Measurements from ENCODE around the gene MZT1. TPM values are rescaled to one million over a fixed set of nuclear protein-coding genes. Genes with fewer than 3 reads are reported as not detected.

MZT1 gene
- total and polyA plus RNA-seq, 2 experiments from 2014 or later: 35.0 to 52.3 TPM

DNA sequence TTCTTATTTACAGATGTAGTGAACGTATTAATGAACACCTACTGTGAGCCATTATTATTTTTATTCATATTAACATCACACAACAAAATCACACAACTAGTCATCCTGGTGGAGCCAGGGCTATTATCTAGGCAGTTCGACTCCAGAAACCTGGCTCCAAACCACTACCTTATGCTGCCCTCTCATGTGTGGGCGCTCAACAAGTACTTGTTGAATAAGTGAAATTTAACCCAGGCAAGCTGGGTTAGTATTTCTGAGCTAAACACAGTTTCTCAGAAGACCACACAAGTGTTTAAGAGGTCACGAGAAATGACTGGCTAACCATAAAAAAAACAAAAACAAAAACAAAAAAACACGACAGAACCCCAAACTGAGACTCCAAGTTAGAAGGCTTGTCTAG, 33.6 kb downstream of the MZT1 start:
- Histone ChIP-seq H2AFZ (no peak overlapping the region), H3F3A (replicated peaks; ENCODE audit: low read depth) (no peaks in the 10 kb centered on the region), H3K27ac (ENCODE audit: low read depth) (no peak overlapping the region), H3K36me3 (ENCODE audit: insufficient read depth) (0 out of 2 replicates have a peak, but pooled peaks cover 7% of the 10 kb centered on the region), H3K27me3 (ENCODE audit: insufficient read depth) (no peaks in the 10 kb centered on the region), H4K20me1 (replicated peaks; ENCODE audit: insufficient read depth) (no peaks in the 10 kb centered on the region), H3K9me2 (ENCODE audit: insufficient read depth) (0 out of 2 replicates have a peak, but pooled peaks cover 4% of the 10 kb centered on the region), H3K4me1 (ENCODE audit: insufficient read depth) (no peaks in the 10 kb centered on the region), H3K4me2 (no peak overlapping the region), H3K4me3 (no peak overlapping the region), H3K79me2 (replicated peaks; ENCODE audit: insufficient read depth) (no peaks in the 10 kb centered on the region)
- Mint-ChIP-seq H3K4me3 (no peak overlapping the region), H3K9me3 (peaks cover 39% of the 10 kb centered on the region), H3K27me3 (ENCODE audit: insufficient read depth, low read depth, poor library complexity) (peaks cover 4% of the 10 kb centered on the region), H3K27ac (no peak overlapping the region), H3K4me1 (no peaks in the 10 kb centered on the region), H3K36me3 (ENCODE audit: low read depth) (peaks cover 25% of the 10 kb centered on the region)
- TF ChIP-seq, protein P1, sequence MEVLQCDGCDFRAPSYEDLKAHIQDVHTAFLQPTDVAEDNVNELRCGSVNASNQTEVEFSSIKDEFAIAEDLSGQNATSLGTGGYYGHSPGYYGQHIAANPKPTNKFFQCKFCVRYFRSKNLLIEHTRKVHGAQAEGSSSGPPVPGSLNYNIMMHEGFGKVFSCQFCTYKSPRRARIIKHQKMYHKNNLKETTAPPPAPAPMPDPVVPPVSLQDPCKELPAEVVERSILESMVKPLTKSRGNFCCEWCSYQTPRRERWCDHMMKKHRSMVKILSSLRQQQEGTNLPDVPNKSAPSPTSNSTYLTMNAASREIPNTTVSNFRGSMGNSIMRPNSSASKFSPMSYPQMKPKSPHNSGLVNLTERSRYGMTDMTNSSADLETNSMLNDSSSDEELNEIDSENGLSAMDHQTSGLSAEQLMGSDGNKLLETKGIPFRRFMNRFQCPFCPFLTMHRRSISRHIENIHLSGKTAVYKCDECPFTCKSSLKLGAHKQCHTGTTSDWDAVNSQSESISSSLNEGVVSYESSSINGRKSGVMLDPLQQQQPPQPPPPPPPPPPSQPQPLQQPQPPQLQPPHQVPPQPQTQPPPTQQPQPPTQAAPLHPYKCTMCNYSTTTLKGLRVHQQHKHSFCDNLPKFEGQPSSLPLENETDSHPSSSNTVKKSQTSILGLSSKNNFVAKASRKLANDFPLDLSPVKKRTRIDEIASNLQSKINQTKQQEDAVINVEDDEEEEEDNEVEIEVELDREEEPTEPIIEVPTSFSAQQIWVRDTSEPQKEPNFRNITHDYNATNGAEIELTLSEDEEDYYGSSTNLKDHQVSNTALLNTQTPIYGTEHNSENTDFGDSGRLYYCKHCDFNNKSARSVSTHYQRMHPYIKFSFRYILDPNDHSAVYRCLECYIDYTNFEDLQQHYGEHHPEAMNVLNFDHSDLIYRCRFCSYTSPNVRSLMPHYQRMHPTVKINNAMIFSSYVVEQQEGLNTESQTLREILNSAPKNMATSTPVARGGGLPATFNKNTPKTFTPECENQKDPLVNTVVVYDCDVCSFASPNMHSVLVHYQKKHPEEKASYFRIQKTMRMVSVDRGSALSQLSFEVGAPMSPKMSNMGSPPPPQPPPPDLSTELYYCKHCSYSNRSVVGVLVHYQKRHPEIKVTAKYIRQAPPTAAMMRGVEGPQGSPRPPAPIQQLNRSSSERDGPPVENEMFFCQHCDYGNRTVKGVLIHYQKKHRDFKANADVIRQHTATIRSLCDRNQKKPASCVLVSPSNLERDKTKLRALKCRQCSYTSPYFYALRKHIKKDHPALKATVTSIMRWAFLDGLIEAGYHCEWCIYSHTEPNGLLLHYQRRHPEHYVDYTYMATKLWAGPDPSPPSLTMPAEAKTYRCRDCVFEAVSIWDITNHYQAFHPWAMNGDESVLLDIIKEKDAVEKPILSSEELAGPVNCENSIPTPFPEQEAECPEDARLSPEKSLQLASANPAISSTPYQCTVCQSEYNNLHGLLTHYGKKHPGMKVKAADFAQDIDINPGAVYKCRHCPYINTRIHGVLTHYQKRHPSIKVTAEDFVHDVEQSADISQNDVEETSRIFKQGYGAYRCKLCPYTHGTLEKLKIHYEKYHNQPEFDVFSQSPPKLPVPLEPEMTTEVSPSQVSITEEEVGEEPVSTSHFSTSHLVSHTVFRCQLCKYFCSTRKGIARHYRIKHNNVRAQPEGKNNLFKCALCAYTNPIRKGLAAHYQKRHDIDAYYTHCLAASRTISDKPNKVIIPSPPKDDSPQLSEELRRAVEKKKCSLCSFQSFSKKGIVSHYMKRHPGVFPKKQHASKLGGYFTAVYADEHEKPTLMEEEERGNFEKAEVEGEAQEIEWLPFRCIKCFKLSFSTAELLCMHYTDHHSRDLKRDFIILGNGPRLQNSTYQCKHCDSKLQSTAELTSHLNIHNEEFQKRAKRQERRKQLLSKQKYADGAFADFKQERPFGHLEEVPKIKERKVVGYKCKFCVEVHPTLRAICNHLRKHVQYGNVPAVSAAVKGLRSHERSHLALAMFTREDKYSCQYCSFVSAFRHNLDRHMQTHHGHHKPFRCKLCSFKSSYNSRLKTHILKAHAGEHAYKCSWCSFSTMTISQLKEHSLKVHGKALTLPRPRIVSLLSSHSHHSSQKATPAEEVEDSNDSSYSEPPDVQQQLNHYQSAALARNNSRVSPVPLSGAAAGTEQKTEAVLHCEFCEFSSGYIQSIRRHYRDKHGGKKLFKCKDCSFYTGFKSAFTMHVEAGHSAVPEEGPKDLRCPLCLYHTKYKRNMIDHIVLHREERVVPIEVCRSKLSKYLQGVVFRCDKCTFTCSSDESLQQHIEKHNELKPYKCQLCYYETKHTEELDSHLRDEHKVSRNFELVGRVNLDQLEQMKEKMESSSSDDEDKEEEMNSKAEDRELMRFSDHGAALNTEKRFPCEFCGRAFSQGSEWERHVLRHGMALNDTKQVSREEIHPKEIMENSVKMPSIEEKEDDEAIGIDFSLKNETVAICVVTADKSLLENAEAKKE (CRISPR knock-in tag; IDR thresholded peaks at IDR 0.05): no peak
- no peak for TF ChIP-seq ZNF331 (CRISPR knock-in tag; IDR thresholded peaks at IDR 0.05; ENCODE audit: low read depth)
- no peak for DNase-seq (ENCODE audit: low spot score)
- no peak for ATAC-seq

DNA sequence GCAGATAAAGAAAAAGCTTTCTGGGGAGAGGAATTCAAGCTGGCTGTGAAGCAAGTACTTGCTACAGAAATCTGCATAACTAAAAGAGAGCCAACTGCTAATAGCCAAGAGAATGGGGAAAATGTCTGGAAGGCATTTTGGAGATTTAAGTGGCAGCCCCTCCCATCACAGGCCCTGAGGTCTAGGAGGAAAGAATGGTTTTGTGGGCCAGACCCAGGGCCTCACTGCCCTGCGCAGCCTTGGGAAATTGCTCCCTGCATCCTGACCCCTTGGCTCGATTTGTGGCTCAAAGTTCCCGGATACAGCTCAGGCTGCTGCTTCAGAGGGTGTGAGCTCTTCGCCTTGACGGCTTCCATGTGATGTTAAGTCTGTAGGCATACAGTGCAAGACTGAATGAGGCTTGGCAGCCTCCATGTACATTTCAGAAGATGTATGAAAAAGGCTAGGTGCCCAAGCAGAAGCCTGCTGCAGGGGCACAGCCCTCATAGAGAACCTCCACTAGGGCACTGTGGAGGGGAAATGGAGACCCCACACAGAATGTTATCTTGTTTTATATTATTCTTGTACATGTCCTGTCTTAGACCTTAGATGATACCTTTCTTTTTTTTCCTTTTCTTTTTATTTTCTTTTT, 34.4 kb downstream of the MZT1 start:
- Histone ChIP-seq H3F3A (replicated peaks; ENCODE audit: low read depth) (no peaks in the 10 kb centered on the region), H3K27me3 (ENCODE audit: insufficient read depth) (no peaks in the 10 kb centered on the region), H4K20me1 (replicated peaks; ENCODE audit: insufficient read depth) (no peaks in the 10 kb centered on the region), H3K4me1 (ENCODE audit: insufficient read depth) (no peaks in the 10 kb centered on the region), H3K27ac (ENCODE audit: low read depth) (no peak overlapping the region), H3K36me3 (ENCODE audit: insufficient read depth) (0 out of 2 replicates have a peak, but pooled peaks cover 7% of the 10 kb centered on the region), H2AFZ (no peak overlapping the region), H3K79me2 (replicated peaks; ENCODE audit: insufficient read depth) (no peaks in the 10 kb centered on the region), H3K4me2 (no peak overlapping the region), H3K4me3 (no peak overlapping the region), H3K9me2 (ENCODE audit: insufficient read depth) (0 out of 2 replicates have a peak, but pooled peaks cover 4% of the 10 kb centered on the region)
- no peaks in the 10 kb centered on the region for H3K4me1 Mint-ChIP-seq
- H3K27ac Mint-ChIP-seq: no peak overlapping the region
- DNase-seq (ENCODE audit: low spot score): peak; percentile 47
- peaks cover 39% of the 10 kb centered on the region for H3K9me3 Mint-ChIP-seq
- H3K27me3 Mint-ChIP-seq (ENCODE audit: insufficient read depth, low read depth, poor library complexity): peaks cover 4% of the 10 kb centered on the region
- H3K4me3 Mint-ChIP-seq: no peak overlapping the region
- no peak for ATAC-seq
- H3K36me3 Mint-ChIP-seq (ENCODE audit: low read depth): peaks cover 25% of the 10 kb centered on the region
- TF ChIP-seq, protein P2, sequence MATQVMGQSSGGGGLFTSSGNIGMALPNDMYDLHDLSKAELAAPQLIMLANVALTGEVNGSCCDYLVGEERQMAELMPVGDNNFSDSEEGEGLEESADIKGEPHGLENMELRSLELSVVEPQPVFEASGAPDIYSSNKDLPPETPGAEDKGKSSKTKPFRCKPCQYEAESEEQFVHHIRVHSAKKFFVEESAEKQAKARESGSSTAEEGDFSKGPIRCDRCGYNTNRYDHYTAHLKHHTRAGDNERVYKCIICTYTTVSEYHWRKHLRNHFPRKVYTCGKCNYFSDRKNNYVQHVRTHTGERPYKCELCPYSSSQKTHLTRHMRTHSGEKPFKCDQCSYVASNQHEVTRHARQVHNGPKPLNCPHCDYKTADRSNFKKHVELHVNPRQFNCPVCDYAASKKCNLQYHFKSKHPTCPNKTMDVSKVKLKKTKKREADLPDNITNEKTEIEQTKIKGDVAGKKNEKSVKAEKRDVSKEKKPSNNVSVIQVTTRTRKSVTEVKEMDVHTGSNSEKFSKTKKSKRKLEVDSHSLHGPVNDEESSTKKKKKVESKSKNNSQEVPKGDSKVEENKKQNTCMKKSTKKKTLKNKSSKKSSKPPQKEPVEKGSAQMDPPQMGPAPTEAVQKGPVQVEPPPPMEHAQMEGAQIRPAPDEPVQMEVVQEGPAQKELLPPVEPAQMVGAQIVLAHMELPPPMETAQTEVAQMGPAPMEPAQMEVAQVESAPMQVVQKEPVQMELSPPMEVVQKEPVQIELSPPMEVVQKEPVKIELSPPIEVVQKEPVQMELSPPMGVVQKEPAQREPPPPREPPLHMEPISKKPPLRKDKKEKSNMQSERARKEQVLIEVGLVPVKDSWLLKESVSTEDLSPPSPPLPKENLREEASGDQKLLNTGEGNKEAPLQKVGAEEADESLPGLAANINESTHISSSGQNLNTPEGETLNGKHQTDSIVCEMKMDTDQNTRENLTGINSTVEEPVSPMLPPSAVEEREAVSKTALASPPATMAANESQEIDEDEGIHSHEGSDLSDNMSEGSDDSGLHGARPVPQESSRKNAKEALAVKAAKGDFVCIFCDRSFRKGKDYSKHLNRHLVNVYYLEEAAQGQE (IDR thresholded peaks at IDR 0.05; ENCODE audit: unreplicated experiment): no peak
- TF ChIP-seq STAT1 (IDR thresholded peaks at IDR 0.05; ENCODE audit: unreplicated experiment): no peak
- TF ChIP-seq JUNB (IDR thresholded peaks at IDR 0.05; ENCODE audit: unreplicated experiment): no peak
- no peak for TF ChIP-seq ZNF114 (CRISPR knock-in tag; IDR thresholded peaks at IDR 0.05)
- no peak for TF ChIP-seq POLR2AphosphoS5 (IDR thresholded peaks at IDR 0.05; ENCODE audit: low read depth)
- no peak for TF ChIP-seq EZH2 (IDR thresholded peaks at IDR 0.05; ENCODE audit: low read depth, unreplicated experiment)
- no peak for TF ChIP-seq NANOG (IDR thresholded peaks at IDR 0.05; ENCODE audit: borderline replicate concordance)
- TF ChIP-seq, protein P3, sequence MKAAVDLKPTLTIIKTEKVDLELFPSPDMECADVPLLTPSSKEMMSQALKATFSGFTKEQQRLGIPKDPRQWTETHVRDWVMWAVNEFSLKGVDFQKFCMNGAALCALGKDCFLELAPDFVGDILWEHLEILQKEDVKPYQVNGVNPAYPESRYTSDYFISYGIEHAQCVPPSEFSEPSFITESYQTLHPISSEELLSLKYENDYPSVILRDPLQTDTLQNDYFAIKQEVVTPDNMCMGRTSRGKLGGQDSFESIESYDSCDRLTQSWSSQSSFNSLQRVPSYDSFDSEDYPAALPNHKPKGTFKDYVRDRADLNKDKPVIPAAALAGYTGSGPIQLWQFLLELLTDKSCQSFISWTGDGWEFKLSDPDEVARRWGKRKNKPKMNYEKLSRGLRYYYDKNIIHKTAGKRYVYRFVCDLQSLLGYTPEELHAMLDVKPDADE (IDR thresholded peaks at IDR 0.05): no peak
- TF ChIP-seq CREB1 (CRISPR knock-in tag; IDR thresholded peaks at IDR 0.05; ENCODE audit: low read depth): no peak

Measured in GM23338 (cell line).